GM12878 (cell line): Measurements from ENCODE around the gene MRPL32. TPM values are rescaled to one million over a fixed set of nuclear protein-coding genes. Genes with fewer than 3 reads are reported as not detected.

Experiments
- ATAC-seq: fragments of 200-7000 bp; cut with Tn5 transposase; 3 replicates; pipeline ENCODE4 v1.9.1; 2020; ENCODE audit warnings: mild to moderate bottlenecking, moderate library complexity
- BruUV-seq: library from RNA; stranded (reverse); fragments of 400-500 nt; replicated peaks from 2 replicates; lab custom pipeline; 2021; lab: Mats Ljungman, UMichigan
- CTCF ChIA-PET: fragments of 300-600 bp; sonication (Branson Sonifier 250); formaldehyde crosslinking; extraction: SDS; loops from one replicate; lab custom pipeline; 2021; ENCODE audit warnings: inconsistent platforms; lab: Yijun Ruan, JAX
- POLR2A ChIA-PET: fragments of 350-600 bp; formaldehyde crosslinking; extraction: SDS; loops from one replicate; lab custom pipeline; 2021; ENCODE audit warnings: inconsistent platforms; lab: Charles Lee
- RAD21 ChIA-PET: fragments of 300-600 bp; sonication (Branson Sonifier 250); formaldehyde crosslinking; loops from one replicate; lab custom pipeline; 2023; ENCODE audit warnings: antibody characterized with exemption; ENCODE audit not compliant: unreplicated experiment; lab: Charles Lee
- SMC1A ChIA-PET: fragments of 300-600 bp; sonication (Branson Sonifier 250); formaldehyde crosslinking; loops from one replicate; lab custom pipeline; 2023; ENCODE audit not compliant: unreplicated experiment, uncharacterized antibody; lab: Charles Lee
- DNase-seq: peaks from one replicate; pipeline ENCODE4 v3.0.0-alpha.2; 2011; ENCODE audit warnings: low read depth, low spot score
- FAIRE-seq: peaks from 3 replicates; lab custom pipeline; 2011; peaks lifted over from hg19 to GRCh38; lab: Jason Lieb, UNC
- H2AFZ ChIP-seq: 2 replicates; pipeline ENCODE4 v1.6.0; 2011; ENCODE audit warnings: low read depth, low read length, control low read depth; ENCODE audit not compliant: control insufficient read depth
- H3K27ac ChIP-seq: 2 replicates; pipeline ENCODE4 v1.5.1; 2011; ENCODE audit warnings: control low read depth; ENCODE audit not compliant: control insufficient read depth, insufficient read depth
- H3K27me3 ChIP-seq, 2 experiments: replicated peaks in 1 of 2; 2 replicates each; pipeline versions ENCODE4 v1.6.0 to v1.6.1; 2011; ENCODE audit warnings: low read length in 1 of 2; ENCODE audit not compliant: control insufficient read depth in 2 of 2, insufficient read depth in 2 of 2
- H3K36me3 ChIP-seq, 2 experiments: 2 replicates each; pipeline ENCODE4 v1.5.1; 2011; ENCODE audit warnings: low read length in 1 of 2; ENCODE audit not compliant: control insufficient read depth in 2 of 2, insufficient read depth in 2 of 2
- H3K4me1 ChIP-seq: 2 replicates; pipeline ENCODE4 v1.6.1; 2011; ENCODE audit warnings: mild to moderate bottlenecking, low read length, moderate library complexity, mixed read lengths; ENCODE audit not compliant: control insufficient read depth, insufficient read depth
- H3K4me2 ChIP-seq: 2 replicates; pipeline ENCODE4 v1.6.0; 2011; ENCODE audit warnings: control low read depth; ENCODE audit not compliant: control insufficient read depth, insufficient read depth
- H3K4me3 ChIP-seq: fragments of 200-600 bp; sonication (generic); 2 replicates; pipeline ENCODE4 v1.5.1; 2016
- H3K79me2 ChIP-seq: 2 replicates; pipeline ENCODE4 v1.6.0; 2011; ENCODE audit warnings: low read length; ENCODE audit not compliant: control insufficient read depth, insufficient read depth
- H3K9ac ChIP-seq: 2 replicates; pipeline ENCODE4 v1.8.0; 2011; ENCODE audit warnings: low read length, control low read depth, mixed read lengths; ENCODE audit not compliant: control insufficient read depth, insufficient read depth
- H3K9me3 ChIP-seq: replicated peaks from 3 replicates; pipeline ENCODE4 v1.5.1; 2011; ENCODE audit warnings: mild to moderate bottlenecking, low read length; ENCODE audit not compliant: control insufficient read depth, insufficient read depth
- H4K20me1 ChIP-seq: 2 replicates; pipeline ENCODE4 v1.6.0; 2011; ENCODE audit not compliant: control insufficient read depth, insufficient read depth
- ATF2 ChIP-seq: IDR thresholded peaks from 2 replicates; pipeline ENCODE4 v1.6.1; 2012; ENCODE audit warnings: low read length, inconsistent platforms
- ATF7 ChIP-seq: fragments of 450-650 bp; IDR thresholded peaks from 2 replicates; pipeline ENCODE4 v1.6.1; 2016; ENCODE audit warnings: low read depth, mild to moderate bottlenecking
- BCLAF1 ChIP-seq: fragments of 450-650 bp; IDR thresholded peaks from 2 replicates; pipeline ENCODE4 v1.6.1; 2017; ENCODE audit warnings: antibody characterized with exemption, mild to moderate bottlenecking, moderate library complexity
- CBX3 ChIP-seq: fragments of 200-600 bp; sonication (generic); IDR thresholded peaks from 2 replicates; pipeline ENCODE4 v1.6.1; 2016; ENCODE audit warnings: low read depth, borderline replicate concordance
- ELK1 ChIP-seq: IDR thresholded peaks from 2 replicates; pipeline ENCODE4 v1.6.1; 2012; ENCODE audit warnings: low read depth, low read length, improper control_type of control experiment
- FOS ChIP-seq: IDR thresholded peaks from 3 replicates; pipeline ENCODE4 v1.6.1; 2011; ENCODE audit warnings: borderline replicate concordance; ENCODE audit not compliant: insufficient read length; ENCODE audit errors: extremely low read depth
- HDGF ChIP-seq: fragments of 450-650 bp; IDR thresholded peaks from 2 replicates; pipeline ENCODE4 v1.6.1; 2016; ENCODE audit warnings: antibody characterized with exemption
- IRF5 ChIP-seq: fragments of 450-650 bp; IDR thresholded peaks from 2 replicates; pipeline ENCODE4 v1.6.1; 2017; ENCODE audit warnings: borderline replicate concordance
- KLF5 ChIP-seq: fragments of 450-650 bp; IDR thresholded peaks from 2 replicates; pipeline ENCODE4 v1.6.1; 2014; ENCODE audit warnings: mild to moderate bottlenecking; ENCODE audit not compliant: partially characterized antibody
- NFXL1 ChIP-seq: fragments of 450-650 bp; IDR thresholded peaks from 2 replicates; pipeline ENCODE4 v1.6.1; 2017; ENCODE audit warnings: antibody characterized with exemption, mild to moderate bottlenecking, borderline replicate concordance
- NFYA ChIP-seq: IDR thresholded peaks from 2 replicates; pipeline ENCODE4 v1.6.1; 2011; ENCODE audit warnings: low read depth, mild to moderate bottlenecking, low read length, improper control_type of control experiment, borderline replicate concordance
- RAD21 ChIP-seq: IDR thresholded peaks from 2 replicates; pipeline ENCODE4 v1.6.1; 2011; ENCODE audit warnings: mild to moderate bottlenecking, low read depth, low read length, moderate library complexity; ENCODE audit not compliant: insufficient read depth
- SMARCA5 ChIP-seq: fragments of 450-650 bp; IDR thresholded peaks from 2 replicates; pipeline ENCODE4 v1.6.1; 2017; ENCODE audit warnings: mild to moderate bottlenecking
- SRF ChIP-seq, 2 experiments: IDR thresholded peaks; 2 replicates each; pipeline ENCODE4 v1.6.1; 2011; ENCODE audit warnings: low read depth in 2 of 2, low read length in 2 of 2, mild to moderate bottlenecking in 1 of 2, moderate library complexity in 1 of 2
- SUPT20H ChIP-seq: IDR thresholded peaks from 2 replicates; pipeline ENCODE4 v1.6.1; 2011; ENCODE audit warnings: low read depth, mild to moderate bottlenecking, low read length, moderate library complexity, borderline replicate concordance; ENCODE audit not compliant: control insufficient read depth
- TBL1XR1 ChIP-seq: IDR thresholded peaks from 2 replicates; pipeline ENCODE4 v1.6.1; 2012; ENCODE audit warnings: low read depth, low read length, improper control_type of control experiment
- WGBS: methylation state at CpG from one replicate; pipeline ENCODE4 v1.1.6; 2016; ENCODE audit warnings: low lambda C conversion rate; ENCODE audit not compliant: insufficient replicate concordance, insufficient coverage; ENCODE audit errors: missing lambda C conversion rate; 5-methylcytosine and 5-hydroxymethylcytosine counted together
- in situ Hi-C: fragments of 300-500 bp; cut with MboI; formaldehyde crosslinking; loops from 9 replicates; pipeline ENCODE4 v1.14.3; 2018; ENCODE audit warnings: mixed read lengths
- intact Hi-C: fragments of 100-400 bp; cut with micrococcal nuclease; formaldehyde crosslinking; loops from one replicate; pipeline ENCODE4 v1.14.2; 2022; ENCODE audit not compliant: unreplicated experiment
- polyA plus RNA-seq, 11 experiments: library from polyadenylated mRNA; depleted of rRNA in 4 of 11; unstranded in 6 of 11; stranded (reverse) in 5 of 11; fragments of >200 nt; fragmentation: Nextera tagmentation in 4 of 11; fragmentation: Illumina TruSeq in 1 of 11; extraction: Ambion mirVana in 4 of 11; extraction: Trizol in 1 of 11; gene quantifications; 1 replicate in 1 of 11; 2 replicates in 10 of 11; pipeline versions ENCODE4 v1.2.1 to v1.2.3, GENCODE V29; 2011 to 2016; ENCODE audit warnings: inconsistent platforms in 2 of 11, missing spikeins in 2 of 11, low read depth in 1 of 11
- total RNA-seq, 4 experiments: library from RNA; depleted of rRNA in 3 of 4; stranded (reverse); fragments of >200 nt in 3 of 4; fragmentation: Illumina TruSeq in 1 of 4; extraction: Trizol in 1 of 4; gene quantifications; 2 replicates each; pipeline versions ENCODE4 v1.2.1 to v1.2.3, GENCODE V29; 2013 to 2021

Gene MRPL32
- total and polyA plus RNA-seq, 10 of the 15 experiments (the other 5 are each of a cell fraction or from before 2014, with no cell fraction given): 65.3 to 339 (median 112) TPM

- TF ChIP-seq ATF2 (no peak), CBX3 (no peak), HDGF (no peak), NFYA (no peak), KLF5 (no peak), IRF5 (no peak)
Observed at GRCh38 chr7:42902331-42902730, 29.8 kb upstream of the MRPL32 start (continued).

GRCh38 chr7:42906181-42906580, 26.0 kb upstream of the MRPL32 start:
- H3K4me1 ChIP-seq: no peaks in the 10 kb centered on the region
- no peak overlapping the region for H3K4me2 ChIP-seq
- SMC1A ChIA-PET: interaction anchor here (0.6 to 2.1 kb wide), 2 partner anchors 35 to 40 kb away, joined by 5 to 7 read pairs; no protein-coding TSS in a partner anchor
- BruUV-seq: no TSS peak
- no peaks in the 10 kb centered on the region for H3K27me3 ChIP-seq
- no peak overlapping the region for H3K27ac ChIP-seq
- DNase-seq (no peak), ATAC-seq (no peak), FAIRE-seq (no peak)
- no peaks in the 10 kb centered on the region for H3K9me3 ChIP-seq
- CTCF ChIA-PET: interaction anchor here (1.0 to 1.2 kb wide), 2 partner anchors 14 to 26 kb away, joined by 4 to 6 read pairs; partner anchors contain the start of genes MRPL32 and PSMA2
- H3K4me3 ChIP-seq: no peak overlapping the region
- RAD21 ChIA-PET: no interaction called here
- POLR2A ChIA-PET: no interaction called here
- peaks cover 2% of the 10 kb centered on the region; the same call in 1 of the 2 replicates for H3K79me2 ChIP-seq
- 93% methylated on average over 1 of the region's 1 CpG for WGBS
- in situ Hi-C loops: no loop called here
- H2AFZ ChIP-seq: no peak overlapping the region
- no peak overlapping the region for H3K9ac ChIP-seq
- no peaks in the 10 kb centered on the region for H3K36me3 ChIP-seq
- H4K20me1 ChIP-seq: no peaks in the 10 kb centered on the region
- no peak for TF ChIP-seq ELK1
- TF ChIP-seq SMARCA5: no peak
- no peak for TF ChIP-seq BCLAF1
- TF ChIP-seq SRF (IDR thresholded peaks at IDR 0.05; ENCODE audit: low read depth in 2 of 2, low read length in 2 of 2): no peak
- no peak for TF ChIP-seq NFXL1
- TF ChIP-seq SUPT20H: no peak
- no peak for TF ChIP-seq ATF7
- no peak for TF ChIP-seq FOS
- no peak for TF ChIP-seq RAD21
- no peak for TF ChIP-seq TBL1XR1
- intact Hi-C loops: no loop called here
